Inflammatory macrophage treated with lipopolysaccharide for 1 hour (primary cell): ENCODE results near the gene TEC.

Source experiments
- DNase-seq, 2 donors: peaks; one replicate each; pipeline ENCODE4 v3.0.0-alpha.2; 2020 to 2022

The TEC gene

GRCh38 chr4:48269861-48270522 is 354 bp upstream of the TEC start:
- peak; percentile 88 to 93 for DNase-seq

- no peak for DNase-seq
Observed at GRCh38 chr4:48267574-48267973, 2.1 kb downstream of the TEC start.

- DNase-seq, result peak; percentile 43 to 49
Observed at GRCh38 chr4:48266781-48267180, 2.9 kb downstream of the TEC start.

GRCh38 chr4:48262926-48263325 is 6.7 kb downstream of the TEC start:
- DNase-seq, result peak; percentile 82 to 84

GRCh38 chr4:48262484-48262883 is 7.2 kb downstream of the TEC start:
- DNase-seq, result no peak

GRCh38 chr4:48261281-48261680 is 8.4 kb downstream of the TEC start:
- peak; percentile 51 to 57 for DNase-seq

GRCh38 chr4:48259748-48260147 is 9.9 kb downstream of the TEC start:
- DNase-seq, result no peak

GRCh38 chr4:48258845-48259397 is 10.7 kb downstream of the TEC start:
- DNase-seq, result no peak

GRCh38 chr4:48255959-48256342 is 13.7 kb downstream of the TEC start:
- DNase-seq, result no peak

GRCh38 chr4:48255072-48255958 is 14.3 kb downstream of the TEC start:
- DNase-seq, result no peak

- DNase-seq, result no peak
Observed at GRCh38 chr4:48254381-48255071, 15.1 kb downstream of the TEC start.

- no peak for DNase-seq
Observed at GRCh38 chr4:48252313-48252712, 17.3 kb downstream of the TEC start.

- no peak for DNase-seq
Observed at GRCh38 chr4:48250980-48251379, 18.7 kb downstream of the TEC start.

GRCh38 chr4:48250343-48250742 is 19.3 kb downstream of the TEC start:
- no peak for DNase-seq

- DNase-seq, result no peak
Observed at GRCh38 chr4:48249378-48249777, 20.3 kb downstream of the TEC start.

- no peak for DNase-seq
Observed at GRCh38 chr4:48248559-48248953, 21.1 kb downstream of the TEC start.

- no peak for DNase-seq
Observed at GRCh38 chr4:48247878-48248558, 21.6 kb downstream of the TEC start.

GRCh38 chr4:48247142-48247877 is 22.3 kb downstream of the TEC start:
- no peak for DNase-seq

- DNase-seq, result no peak
Observed at GRCh38 chr4:48244665-48245064, 25.0 kb downstream of the TEC start.

- DNase-seq, result no peak
Observed at GRCh38 chr4:48243887-48244286, 25.8 kb downstream of the TEC start.

GRCh38 chr4:48243429-48243828 is 26.2 kb downstream of the TEC start:
- no peak for DNase-seq
